HG03378 (cell line): ENCODE results near the gene TIMM17B.

Source experiments
- ATAC-seq: cut with Tn5 transposase; IDR thresholded peaks from one replicate; pipeline ENCODE4 v1.9.1; 2021; ENCODE audit warnings: mild to moderate bottlenecking, moderate library complexity; ENCODE audit not compliant: unreplicated experiment

TIMM17B gene

GRCh38 chrX:48897625-48898306 is at the start of gene TIMM17B, which contains the start of gene PQBP1:
TIMM17B (minus strand) TSS chrX:48897768; CDS start chrX:48897749, 19 bp downstream.
PQBP1 (plus strand) TSS chrX:48897930; CDS start chrX:48898510, 580 bp downstream.
- peak; percentile 84 for ATAC-seq

GRCh38 chrX:48945517-48946348 is 48.2 kb upstream of the TIMM17B start:
- no peak for ATAC-seq

GRCh38 chrX:48942895-48943294 is 45.3 kb upstream of the TIMM17B start:
- ATAC-seq: no peak

GRCh38 chrX:48940404-48940955 is 42.9 kb upstream of the TIMM17B start:
- no peak for ATAC-seq

DNA sequence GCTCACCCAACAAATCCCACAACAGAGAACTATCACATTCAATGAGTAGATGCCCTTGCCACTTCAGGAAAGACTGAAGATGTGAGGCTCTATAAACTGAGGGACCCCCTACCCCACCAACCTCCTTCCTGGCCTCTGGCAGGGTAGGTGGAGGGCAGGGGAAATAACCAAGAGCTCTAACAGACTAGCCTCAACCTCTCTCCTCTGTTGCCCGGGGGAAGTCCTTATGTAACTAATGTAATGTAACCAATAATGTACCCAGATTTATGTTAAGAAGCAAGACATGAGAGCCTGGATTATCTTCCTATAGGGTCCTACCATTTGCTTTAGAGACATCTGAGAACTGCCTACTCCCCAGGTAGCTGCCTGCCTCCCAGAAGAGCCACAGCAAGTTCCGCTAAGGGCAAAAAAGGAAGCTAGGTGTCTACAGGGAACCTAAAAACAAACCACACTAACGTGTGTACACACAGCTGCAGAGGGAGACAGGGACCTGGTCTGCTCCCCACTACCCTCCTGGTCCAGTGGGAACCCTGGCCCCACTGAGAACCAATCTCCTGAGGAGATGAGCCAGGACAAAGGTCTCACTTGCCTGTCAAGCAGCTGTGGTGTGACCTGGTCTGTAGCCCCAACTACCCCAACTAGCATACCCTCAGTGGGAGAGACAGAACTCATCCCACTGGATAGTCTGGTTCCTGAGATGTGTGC is 42.1 kb upstream of the TIMM17B start:
- no peak for ATAC-seq

- peak; percentile 46 for ATAC-seq
Measured at GRCh38 chrX:48938721-48939425, 41.3 kb upstream of the TIMM17B start.

GRCh38 chrX:48937054-48937907 is 39.7 kb upstream of the TIMM17B start:
- ATAC-seq: peak; percentile 55

DNA sequence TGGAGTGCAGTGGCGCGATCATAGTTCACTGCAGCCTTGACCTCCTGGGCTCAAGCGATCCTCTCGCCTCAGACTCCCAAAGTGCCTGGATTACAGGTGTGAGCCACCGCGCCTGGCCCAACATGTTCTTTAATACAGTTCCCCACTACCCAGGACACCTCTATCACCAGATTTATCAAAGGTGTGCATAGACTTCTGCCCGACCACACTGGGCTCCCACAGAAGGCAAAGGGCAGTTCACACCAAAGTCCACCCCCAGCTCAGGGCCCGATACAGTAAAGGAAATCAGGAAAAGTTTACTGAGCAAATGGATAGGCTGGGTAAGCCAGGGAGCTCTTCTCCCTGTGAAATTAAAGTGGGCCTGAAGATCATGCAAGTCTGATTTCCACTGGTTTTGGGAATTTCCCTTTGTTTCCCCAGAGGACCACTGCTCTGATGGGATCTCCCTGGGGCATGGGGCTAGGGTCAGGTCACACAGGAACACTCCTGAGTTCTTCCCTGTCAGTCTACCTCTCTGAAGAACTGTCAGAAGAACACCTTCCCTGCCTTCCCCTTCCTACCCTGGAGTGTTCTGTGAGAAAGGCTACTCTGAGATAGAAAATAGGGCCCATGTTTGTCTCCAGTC is 39.0 kb upstream of the TIMM17B start:
- ATAC-seq: peak; percentile 4

- no peak for ATAC-seq
Measured at GRCh38 chrX:48935301-48935670, 37.7 kb upstream of the TIMM17B start.

DNA sequence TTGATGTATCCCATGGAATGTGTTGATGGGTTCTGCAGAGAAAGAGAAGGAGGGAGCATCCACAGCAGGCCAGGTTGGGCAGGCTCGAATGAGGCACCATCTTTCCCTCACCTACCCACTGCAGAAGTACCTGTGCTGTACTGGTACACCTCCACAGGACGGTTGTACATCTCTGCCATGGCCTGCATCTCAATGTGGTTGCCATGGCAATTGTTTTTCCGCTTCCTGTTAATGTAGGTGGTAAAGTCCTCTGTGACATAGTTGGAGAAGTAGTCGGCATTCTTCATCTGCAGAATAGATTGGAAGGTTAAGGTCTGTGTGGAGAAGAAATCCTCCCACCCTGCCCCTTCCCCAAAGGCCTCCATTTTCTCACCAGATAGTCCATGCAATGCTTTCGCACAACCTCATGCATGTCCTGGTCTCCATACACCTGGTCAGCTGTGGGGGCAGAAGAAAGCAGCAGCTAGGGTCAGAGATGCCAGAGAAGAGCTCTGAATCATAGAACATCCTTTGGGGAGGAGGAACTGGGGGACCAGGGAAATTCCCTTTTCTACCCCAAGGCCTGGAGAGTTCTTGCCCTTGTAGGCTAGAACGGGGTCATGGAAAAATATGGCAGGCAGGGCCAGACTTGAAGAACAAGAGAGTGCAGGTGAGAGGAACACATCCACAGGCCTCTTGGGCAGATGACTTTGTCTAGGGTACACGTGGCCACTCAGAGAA is 37.2 kb upstream of the TIMM17B start:
- no peak for ATAC-seq

DNA sequence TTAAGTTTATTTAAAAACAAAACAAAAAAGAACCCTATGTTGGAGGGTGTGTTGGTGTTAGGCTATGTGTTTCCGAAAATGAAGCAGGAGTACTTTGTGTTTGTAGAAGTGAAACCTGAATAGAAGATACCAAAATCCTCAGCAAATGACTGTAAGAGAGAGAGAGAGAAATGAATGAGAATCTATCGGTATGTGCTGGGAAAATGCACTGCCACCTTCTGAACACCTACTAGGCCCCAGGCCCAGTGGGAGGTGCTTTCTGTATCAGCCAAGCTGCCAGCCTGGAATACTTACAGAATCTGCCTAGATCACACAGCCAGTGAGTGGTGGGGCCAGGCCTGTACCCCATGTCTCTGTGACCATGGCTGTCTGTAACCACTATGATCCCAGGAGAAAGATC is 36.2 kb upstream of the TIMM17B start:
- ATAC-seq: no peak

DNA sequence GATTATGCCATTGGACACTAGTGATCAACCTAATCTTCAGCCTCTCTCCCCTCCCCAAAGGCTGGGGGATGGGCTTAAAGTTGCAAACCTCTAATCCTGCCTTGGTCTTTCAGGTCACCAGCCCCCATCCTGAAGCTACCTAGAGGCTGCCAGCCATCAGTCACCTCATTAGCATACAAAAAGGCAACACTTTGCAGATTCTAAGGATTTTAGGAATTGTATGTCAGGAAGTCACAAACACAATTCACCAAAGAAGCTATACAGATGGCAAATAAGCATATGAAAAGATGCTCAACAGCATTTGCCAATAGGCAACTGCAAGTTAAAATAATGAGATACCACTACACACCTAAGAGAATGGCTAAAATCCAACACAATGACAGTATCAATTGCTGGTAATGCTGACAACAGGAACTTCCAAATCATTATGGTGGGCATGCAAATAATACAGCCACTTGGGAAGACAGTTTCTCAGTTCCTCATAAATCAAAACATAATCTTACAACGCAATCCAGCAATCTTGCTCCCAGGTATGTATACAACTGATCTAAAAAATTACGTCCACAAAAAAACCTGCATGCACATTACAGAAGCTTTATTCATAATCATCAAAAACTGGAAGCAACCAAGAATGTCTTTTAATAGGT is 30.3 kb upstream of the TIMM17B start:
- ATAC-seq: no peak

DNA sequence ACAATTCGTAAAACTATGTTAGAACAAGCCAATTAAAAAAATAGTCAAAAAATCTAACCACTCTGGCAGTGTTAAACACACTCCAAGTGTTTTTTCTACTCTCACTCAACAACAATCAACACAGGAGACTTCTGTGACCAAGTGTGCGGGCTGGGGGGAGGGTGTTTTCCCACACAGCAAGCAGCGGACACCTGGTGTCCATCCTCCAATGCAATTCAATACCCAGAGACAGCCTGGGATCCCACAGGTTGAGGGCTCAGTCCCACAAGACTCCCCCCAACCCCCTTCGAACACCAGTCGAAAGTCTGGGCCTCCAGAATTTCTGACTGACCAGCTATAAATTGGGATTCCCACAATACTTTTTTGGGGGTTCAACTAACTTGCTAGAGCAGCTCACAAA is 29.6 kb upstream of the TIMM17B start:
- ATAC-seq: no peak

DNA sequence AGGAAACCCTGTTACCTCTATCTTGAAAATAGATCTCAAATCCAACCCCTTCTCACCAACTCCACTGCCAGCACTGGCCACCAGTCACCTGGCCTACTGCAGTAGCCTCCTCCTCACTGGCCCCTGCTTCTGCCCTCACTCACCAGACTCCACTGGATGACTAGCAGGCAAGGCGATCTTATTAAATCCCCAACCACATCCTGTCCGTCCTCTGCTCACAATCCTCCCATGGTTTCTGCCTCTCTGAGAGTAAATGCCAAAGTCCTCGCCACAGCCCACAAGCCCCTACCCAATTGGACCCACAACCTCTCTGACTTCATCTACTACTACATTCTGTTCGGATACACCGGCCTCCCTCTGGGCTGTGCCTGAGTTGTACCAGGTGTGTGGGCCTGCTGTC is 26.7 kb upstream of the TIMM17B start:
- no peak for ATAC-seq

DNA sequence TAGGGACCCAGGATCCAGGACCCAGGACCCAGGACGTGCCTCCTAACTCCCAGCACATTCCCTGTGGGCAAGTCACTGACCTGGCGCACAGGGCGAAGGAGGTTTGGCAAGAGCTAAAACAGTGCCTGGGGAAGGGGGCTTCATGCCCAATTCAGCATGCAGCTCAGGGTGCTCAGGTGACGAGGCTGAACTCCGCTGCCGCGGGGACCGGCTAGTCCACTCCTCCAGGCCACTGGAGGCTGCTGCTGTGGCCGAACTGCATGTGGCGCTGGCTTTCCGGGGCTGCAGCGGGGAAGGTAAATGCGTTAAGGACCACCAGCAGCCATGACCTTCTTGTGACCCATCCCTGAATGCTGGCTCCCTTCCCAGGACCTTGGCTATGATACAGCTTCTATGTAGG is 26.2 kb upstream of the TIMM17B start:
- ATAC-seq: no peak

DNA sequence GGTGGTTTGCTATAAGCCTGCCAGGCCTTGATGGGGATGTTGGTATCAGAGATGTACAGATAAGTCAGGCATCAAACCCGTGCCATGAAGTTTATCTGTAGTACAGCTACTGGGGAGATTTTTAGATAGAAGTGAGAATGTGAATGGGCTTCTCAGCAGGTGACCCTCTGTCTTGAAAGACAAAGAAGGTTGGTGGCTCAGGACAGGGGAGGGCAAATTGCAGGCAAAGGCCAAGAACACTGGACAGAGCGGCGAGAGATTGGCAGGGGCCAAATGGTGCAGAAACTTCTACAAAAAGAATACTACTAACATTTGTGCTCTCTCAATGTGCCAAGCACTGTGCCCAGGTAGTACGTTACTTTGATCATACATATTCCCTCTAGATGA is 23.1 kb upstream of the TIMM17B start:
- ATAC-seq: no peak

DNA sequence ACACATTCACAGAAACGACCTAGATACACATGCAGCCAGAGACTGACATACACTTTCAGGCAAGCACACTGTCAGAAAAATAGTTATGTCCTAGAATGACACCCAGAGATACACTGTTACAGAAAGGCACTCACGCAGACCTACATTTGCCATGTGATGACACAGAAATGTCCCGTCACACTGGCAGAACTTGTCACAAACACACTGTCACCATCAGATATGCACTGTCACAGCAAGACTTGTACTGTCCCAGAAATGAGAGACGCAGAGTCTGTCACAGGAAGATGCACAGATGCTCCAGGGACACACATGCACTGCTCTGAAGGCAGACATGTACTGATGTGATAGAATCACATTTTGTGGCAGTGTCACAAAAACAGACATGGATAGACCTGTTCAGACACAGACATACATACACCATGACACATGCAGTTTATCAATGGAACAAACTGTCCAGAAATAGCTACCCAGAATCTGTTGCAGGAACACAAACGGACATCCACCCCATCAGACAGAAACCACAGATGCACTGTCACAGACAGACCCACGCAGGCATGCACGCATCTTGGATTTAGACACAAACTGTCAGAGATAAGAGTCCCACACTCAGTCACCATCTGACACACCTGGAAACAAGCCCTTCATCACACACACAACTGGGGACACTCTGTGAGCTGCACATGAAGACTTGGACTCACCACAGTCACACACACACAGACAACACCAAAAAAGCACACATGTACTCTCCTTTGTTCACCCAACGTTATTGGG is 22.6 kb upstream of the TIMM17B start:
- no peak for ATAC-seq
